ENCODE results near the gene CDCP2.

The CDCP2 gene

DNA sequence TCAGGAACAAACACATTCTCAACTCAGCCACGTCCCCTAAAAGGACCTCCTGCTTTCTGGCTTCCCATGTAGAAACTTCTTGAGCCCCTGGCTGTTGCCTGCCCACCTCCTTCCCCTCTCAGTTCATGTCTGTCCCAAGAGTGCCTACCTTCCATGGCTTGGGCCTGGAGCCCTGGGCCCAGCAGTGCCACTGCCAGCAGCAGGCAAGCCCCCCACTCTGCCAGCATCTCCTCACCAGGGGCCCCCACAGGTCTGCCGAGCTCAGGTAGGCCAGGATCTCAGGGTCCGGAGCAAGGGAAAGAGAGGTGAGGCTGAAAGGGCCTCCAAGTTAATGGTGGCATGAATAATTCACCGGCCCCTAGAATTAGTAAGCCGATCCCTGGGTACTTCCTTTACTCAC lies at the start of gene CDCP2:
CDCP2 (minus strand) TSS at position 305 of the 400 bp plus-strand sequence; CDS start at position 227, 78 bp downstream.
- DNase-seq (ENCODE audit: extremely low read depth in 1 of 2, low read depth in 1 of 2), result no peak

DNA sequence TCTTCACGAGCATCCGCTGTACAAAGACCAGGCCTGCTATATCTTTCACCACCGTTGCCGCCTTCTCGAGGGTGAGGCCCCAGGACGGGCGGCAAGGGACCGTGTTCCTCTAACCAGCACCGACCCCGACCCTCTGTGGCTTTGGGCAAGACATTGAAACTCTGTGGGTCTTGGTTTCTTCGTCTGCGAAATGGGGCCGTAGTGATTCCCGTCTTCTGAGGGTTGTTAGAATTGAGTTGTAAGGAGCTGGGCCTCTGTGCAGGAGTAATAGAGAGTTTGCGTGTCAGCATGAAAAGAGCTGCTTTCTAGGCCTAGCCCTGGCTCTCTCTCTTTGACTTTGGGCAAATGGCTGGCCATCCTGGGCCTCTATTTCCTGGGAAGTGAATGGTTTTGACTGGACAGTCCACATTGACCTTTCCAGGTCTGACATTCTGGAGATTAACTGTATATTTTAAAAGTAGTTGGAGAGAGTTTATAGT lies 47.8 kb upstream of the CDCP2 start:
- no peak for DNase-seq (ENCODE audit: extremely low read depth in 1 of 2, low read depth in 1 of 2)

DNA sequence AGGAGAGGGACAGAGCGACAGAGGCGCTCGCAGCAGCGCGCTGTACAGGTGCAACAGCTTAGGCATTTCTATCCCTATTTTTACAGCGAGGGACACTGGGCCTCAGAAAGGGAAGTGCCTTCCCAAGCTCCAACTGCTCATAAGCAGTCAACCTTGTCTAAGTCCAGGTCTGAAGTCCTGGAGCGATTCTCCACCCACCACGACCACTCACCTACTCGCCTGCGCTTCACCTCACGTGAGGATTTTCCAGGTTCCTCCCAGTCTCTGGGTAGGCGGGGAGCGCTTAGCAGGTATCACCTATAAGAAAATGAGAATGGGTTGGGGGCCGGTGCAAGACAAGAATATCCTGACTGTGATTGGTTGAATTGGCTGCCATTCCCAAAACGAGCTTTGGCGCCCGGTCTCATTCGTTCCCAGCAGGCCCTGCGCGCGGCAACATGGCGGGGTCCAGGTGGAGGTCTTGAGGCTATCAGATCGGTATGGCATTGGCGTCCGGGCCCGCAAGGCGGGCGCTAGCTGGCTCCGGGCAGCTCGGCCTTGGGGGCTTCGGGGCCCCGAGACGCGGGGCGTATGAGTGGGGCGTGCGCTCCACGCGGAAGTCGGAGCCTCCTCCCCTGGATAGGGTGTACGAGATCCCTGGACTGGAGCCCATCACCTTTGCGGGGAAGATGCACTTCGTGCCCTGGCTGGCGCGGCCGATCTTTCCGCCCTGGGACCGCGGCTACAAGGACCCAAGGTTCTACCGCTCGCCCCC lies 47.1 kb upstream of the CDCP2 start, which contains the start of the genes CYB5RL and MRPL37:
CYB5RL (minus strand) TSS at position 266 of the 754 bp plus-strand sequence. CDS start 4,414 bp downstream, outside the sequence.
MRPL37 (plus strand) TSS at position 403 of the 754 bp plus-strand sequence; CDS start at position 480, 77 bp downstream.
- DNase-seq (ENCODE audit: extremely low read depth in 1 of 2, low read depth in 1 of 2), result peak; percentile 71 to 90

DNA sequence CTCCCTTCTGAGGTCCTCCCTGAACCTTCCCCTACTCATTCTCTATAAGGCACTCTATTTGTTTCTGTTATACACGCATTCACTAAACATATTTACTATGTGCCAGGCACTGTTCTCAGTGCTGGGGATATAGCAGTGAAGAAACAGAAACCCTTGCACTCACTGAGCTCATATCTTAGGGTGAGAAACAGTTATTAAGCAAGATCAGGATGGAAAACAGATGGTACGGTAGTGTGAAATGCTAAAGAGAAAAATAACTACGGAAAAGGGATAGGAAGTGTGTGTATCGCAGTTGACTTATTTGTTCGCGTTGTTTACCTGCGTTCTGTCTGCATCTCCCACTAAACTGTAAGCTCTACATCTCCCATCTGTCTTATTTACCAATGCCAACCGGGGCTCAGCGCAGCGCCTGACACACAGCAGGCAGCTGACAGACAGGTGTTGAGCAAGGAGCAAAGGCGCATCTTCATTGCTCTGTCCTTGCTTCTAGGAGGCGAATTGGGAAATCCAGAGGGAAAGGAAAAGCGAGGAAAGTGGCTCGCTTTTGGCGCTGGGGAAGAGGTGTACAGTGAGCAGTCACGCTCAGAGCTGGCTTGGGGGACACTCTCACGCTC lies 46.5 kb upstream of the CDCP2 start:
- DNase-seq (ENCODE audit: extremely low read depth in 1 of 2, low read depth in 1 of 2), result no peak

DNA sequence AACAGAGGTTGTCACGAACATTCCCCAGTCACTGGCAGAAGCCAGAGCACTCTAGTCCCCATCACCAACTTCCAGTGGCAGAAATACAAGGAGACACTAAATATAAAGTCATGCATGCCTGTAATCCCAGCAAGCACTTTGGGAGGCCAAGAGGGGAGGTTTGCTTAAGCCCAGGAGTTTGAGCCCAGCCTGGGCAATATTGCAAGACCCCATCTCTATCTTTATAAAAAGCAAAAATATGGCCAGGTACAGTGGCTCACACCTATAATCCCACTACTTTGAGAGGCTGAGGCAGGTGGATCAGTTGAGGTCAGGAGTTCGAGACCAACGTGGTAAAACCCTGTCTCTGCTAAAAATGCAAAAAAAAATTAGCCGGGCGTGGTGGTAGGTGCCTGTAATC lies 40.7 kb upstream of the CDCP2 start:
- no peak for DNase-seq (ENCODE audit: extremely low read depth in 1 of 2, low read depth in 1 of 2)

DNA sequence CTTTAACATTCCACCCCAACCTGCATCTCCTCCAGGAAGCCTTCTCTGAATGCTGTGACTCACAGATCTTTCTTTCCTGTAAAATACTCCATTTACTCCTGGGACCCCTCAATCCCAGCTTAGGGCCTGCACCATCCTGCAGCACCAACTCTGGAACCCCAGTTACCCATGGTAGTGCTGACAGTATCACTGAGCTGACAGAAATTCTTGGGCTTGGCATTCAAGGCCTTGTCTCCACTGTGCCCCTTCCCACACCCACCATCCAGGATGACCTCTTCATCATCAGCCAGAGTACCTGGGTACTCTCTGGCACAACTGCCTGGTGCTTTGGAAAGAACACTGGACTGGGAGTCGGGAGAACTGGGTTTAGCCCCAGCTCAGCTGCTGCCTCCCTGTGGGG lies 38.7 kb upstream of the CDCP2 start:
- no peak for DNase-seq (ENCODE audit: extremely low read depth in 1 of 2, low read depth in 1 of 2)

DNA sequence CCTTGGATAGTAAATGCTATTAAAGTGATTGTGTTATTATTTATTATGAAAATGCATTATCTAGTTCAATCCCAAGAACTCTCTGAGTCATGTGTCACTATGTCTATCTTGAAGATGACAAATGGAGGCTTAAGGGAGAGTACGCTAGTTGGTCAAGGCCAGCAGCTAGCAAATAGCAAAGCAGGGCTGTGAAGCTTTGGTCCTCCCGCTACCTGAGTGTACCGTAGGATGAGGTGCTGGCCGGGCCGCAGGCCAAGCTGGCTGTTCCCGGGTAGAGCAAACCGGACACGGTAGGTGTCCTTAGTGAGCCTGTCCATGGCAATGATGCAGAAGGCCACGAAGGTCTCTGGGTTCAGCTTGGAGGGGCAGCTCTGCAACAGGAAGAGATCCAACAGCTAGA lies 37.7 kb upstream of the CDCP2 start:
- DNase-seq (ENCODE audit: extremely low read depth in 1 of 2, low read depth in 1 of 2), result no peak

DNA sequence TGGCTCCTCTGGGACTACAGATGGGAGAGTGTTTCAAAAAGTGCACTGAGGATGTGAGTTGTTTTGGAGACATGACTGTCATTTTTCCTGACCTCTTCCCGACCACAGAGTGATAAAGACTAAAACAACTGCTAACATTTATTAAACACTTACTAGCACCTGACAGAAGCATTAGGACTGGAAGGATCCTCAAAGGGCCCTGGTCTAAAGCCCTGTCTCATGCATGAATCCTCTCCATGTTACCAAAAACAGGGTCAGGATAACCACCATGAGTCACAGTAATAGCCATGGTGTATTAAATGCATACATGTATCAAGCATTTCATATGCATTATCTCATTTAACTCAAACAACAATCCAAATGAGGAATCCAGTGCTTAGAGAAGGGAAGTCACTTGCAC lies 35.5 kb upstream of the CDCP2 start:
- no peak for DNase-seq (ENCODE audit: extremely low read depth in 1 of 2, low read depth in 1 of 2)

DNA sequence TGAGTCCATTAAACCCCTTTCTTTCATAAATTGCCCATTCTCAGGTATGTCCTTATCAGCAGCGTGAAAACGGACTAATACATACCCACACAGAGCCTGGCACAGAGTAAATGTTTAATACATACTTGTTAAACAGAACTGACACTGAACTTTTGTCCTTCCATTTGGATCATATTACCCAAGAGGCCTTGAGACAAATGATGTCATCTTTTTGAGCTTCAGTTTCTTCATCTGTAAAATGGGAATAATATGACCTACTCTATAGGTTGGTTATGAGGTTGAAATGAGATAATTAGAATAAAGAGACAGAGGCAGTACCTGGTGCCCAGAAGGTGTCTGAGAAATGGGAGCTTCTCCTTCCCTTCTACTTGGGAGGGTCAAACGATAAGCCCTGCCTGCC lies 33.3 kb upstream of the CDCP2 start:
- no peak for DNase-seq (ENCODE audit: extremely low read depth in 1 of 2, low read depth in 1 of 2)

DNA sequence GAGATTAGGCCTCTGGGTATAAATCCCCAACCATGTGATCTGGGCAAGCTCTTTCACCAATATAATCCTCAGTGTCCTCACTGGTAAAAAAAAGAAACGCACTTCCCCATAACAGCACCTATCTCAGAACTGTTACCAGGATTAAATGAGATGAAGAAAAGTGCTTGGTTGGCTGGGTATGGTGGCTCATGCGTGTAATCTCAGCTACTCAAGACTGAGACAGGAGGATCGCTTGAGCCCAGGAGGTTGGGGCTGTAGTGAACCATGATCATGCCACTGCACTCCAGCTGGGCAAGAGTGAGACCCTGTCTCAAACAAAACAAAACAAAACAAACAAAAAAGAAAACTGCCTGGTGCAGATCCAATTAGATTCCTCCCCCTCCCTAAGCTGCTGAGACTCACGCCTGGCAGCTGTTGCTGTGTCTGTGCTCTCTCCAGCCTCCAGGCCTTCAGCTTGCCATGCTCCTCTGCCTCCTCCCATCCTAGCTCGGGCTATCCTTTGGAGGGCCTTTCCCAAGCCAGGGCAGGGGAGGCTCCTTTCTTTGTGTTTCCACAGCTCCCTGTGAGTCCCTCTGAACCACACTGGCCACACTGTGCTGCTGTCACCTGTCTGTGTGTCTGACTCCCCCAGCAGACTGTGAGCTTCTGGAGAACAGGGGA lies 28.0 kb upstream of the CDCP2 start:
- DNase-seq (ENCODE audit: extremely low read depth in 1 of 2, low read depth in 1 of 2), result no peak

DNA sequence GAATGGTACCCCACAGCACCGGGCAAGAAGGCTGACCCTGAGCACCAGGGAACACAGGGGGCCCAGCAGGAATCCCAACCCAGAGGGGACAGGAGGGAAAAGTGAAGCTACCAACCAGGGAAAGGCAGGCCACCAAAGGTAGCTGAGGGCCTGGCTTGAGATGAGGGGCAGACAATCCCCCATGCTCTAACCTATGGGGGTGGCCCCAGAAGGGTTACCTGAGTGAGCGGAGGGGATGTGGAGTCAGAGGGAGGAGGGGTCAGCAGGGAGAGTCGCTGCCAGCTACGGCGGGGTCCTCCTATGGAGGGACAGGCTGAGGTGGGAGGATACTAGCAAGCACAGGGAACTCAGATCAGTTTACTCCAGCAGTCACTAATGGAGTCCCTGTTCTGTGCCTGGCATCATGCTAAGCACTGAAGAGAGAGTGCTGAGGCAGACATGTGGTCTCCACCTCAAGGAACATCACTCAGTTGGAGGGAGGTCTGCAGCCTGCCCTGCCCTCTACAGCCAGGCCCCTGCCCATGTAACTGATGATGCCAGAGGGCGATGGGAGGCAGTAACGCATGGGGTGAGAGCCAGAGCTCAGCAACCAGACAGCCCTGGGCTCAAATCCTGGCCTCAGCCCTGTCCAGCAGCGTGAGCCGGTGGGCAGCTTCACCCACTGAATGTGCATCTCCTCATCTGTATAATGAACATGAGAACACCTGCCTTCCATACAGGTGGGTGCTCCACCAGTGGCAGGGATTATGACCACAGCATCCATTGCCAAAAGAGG lies 25.7 kb upstream of the CDCP2 start:
- no peak for DNase-seq (ENCODE audit: extremely low read depth in 1 of 2, low read depth in 1 of 2)

DNA sequence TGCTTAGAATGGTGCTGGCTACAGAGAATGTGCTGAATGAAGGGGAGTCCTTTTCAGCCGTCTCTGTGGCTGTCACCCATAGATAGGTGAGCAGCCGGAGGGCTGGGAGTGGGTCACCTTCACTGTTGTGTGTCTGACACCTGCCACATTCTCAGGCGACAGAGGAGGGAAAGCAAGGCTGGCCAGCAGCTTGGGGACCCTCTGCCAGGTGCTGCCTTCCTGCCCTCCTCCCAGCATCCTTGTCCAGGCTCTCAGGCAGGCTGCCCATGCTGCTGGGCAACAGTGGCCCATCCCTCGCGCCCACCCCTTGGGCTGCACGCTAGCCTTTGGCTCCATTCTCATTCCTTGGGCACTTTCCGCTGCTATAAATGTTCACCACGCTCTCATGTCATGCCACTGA lies 24.9 kb upstream of the CDCP2 start:
- no peak for DNase-seq (ENCODE audit: extremely low read depth in 1 of 2, low read depth in 1 of 2)

DNA sequence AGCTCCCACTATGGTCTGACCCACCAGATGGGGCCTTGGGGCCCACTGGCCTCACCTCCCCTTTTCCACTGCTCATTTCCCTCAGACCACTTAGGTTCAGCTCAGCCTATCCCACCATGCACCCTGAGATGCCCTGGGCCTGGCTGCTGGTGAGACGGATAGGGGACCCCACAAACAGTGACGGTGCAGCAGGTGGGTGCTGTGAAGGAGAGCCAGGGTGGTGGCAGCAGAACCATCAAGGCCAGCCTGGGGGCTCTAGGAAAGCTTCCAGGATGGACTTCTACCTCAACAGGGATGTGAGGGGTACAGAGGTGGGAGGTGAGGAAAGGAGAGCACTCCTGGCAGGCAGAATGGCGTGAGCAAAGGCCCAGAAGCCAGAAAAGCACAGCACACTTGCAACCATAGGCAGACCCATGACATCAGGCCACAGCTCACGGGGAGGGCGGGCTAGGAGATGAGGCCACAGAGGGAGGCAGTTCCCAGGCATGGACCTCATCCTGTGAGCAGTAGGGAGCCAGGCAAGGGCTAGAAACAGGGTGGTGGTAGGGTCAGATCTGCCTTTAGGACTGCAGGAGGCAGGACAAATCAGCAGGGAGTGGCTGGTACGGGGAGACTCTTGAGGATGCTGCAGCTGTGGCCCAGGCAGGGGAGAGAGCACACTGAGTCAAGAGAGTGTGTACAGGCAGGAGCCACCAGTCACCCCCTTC lies 24.0 kb upstream of the CDCP2 start:
- DNase-seq (ENCODE audit: extremely low read depth in 1 of 2, low read depth in 1 of 2), result no peak

DNA sequence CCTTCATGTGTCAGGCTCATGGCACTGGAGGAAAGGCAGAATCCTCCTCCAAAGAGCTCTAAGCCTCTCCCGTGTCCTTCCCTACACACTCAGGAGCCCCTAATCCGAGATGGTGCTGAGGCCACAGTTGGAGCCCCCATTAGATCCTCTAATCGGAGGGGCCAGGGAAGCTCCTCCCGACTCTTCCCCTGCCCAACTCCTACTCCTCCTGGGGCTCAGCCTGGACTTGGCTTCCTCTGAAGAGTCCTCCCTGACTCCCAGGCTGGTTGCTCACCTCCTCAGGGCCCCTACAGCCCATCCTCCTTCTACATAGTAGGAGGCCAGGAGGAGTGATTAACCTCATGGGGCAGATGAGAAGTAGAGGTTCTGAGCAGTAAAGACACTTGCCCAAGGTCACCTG lies 21.3 kb upstream of the CDCP2 start:
- no peak for DNase-seq (ENCODE audit: extremely low read depth in 1 of 2, low read depth in 1 of 2)

DNA sequence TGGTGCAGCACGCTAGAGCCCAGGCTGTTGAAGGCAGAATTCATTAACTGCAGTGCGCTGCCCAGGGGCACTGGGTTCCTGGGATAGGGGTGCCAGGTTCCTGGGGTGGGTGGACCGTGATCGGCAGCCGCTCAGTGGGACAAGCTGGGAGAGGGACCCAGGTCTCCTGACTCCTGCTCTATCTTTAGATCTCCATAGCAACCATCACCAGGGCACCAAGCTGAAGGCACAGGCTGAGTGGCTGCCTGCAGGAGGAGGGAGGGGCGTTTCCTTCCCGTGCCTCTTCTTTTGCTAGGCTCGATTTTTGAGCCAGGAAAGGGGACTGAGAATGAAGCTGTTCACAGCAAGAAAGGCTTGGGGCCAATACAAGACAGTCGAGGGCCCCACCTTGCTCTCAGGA lies 20.9 kb upstream of the CDCP2 start:
- no peak for DNase-seq (ENCODE audit: extremely low read depth in 1 of 2, low read depth in 1 of 2)

DNA sequence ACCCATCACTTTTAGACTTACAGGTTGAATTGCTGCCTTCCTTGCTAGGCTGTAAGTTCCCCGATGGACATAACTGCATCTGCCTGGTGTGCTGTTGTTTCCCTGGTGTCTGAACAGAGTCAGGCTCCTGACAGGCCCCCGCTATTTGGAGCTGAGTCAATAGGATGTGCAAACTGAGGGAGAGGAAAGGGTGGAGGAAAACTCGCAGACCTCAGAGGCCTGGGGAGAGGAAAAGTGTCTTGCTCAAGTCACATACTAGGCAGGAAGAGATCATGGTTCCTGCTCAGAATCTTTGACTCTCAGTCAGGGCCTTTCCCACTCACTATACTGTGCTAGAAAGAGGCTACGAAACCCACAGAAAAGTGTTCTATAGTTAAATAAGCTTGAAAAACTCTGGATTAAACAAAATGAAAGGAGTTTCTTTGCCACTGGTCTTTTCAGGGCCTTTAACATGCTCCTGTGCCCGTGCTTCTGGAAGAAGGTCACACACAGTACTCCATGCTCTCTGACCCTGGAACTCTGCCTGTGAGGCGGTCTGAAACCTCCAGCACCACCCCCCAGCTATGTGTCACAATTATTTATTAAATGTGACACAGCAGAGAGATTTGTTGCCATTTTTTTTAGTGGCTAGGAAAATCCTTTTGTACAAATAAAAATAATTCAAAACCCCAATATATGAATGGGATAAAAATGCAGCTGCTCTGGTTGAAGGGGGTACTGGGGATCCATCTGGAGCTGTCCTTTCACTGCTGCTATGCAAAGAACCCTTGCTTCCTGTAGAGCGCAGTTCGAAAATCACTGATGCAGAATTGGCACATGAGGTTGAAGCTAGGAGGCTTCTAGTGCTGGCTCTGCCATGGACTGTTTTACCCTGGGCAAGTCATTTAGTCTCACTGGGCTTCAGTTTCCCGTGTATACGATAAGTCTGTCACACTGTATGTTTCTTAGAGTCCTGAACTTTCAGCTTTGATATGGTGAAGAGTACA lies 20.1 kb upstream of the CDCP2 start:
- DNase-seq (ENCODE audit: extremely low read depth in 1 of 2, low read depth in 1 of 2), result no peak

DNA sequence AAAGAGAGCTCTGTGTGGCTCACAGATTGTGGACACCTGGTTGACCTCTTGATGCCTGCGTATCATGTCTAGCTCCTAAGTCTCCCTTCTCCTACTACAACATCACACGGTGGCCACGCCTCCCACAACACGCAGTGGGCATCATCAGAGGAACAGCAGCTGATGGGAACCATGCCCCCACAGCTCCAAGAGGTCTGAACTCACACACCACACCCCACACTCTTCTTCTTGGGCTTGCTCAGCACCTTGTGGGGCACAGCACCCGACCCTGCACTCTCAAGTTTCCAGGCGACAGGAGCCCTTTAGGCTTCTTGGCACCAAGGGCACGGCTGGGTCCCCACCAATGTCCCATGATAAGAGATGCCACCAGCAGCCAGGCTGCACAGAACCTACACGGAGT lies 18.8 kb upstream of the CDCP2 start:
- DNase-seq (ENCODE audit: extremely low read depth in 1 of 2, low read depth in 1 of 2), result no peak

DNA sequence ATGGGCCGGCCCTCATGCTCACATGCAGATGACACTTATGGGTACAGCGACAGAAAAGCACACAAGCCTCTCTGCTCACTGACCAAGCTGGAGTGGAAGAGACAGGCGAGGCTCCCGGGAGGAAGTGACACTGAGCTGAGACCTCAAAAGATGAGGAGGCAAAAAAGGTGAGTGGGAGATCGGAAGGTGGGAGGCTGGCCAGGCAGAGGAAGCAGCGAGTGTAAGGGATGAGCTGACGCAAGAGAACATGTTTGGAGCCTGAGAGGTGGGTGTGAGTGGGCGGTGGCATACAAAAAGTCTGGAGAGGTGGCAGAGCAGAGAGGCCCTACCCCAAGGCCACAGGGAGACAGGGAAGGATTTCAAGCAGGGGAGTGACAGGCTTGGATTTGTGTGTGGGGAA lies 18.2 kb upstream of the CDCP2 start:
- DNase-seq (ENCODE audit: extremely low read depth in 1 of 2, low read depth in 1 of 2), result no peak

DNA sequence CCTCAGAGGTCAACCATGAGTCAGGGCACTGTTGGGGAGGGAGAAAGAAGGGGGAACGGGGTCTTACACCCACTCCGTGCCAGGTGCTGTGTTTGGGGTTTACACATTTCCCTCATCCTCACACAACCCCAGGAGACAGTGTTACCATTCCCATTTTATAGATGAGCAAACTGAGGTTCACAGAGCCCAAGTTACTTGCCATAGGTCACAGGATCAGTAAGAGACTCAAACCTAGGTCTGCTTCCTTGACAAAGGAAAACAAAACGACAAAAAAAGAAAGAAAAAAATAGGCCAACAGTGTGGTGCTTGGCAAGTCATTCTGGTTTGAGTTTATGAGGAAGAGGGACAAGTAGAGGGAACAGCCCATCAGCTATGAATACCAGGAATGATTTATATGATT lies 16.3 kb upstream of the CDCP2 start:
- DNase-seq (ENCODE audit: extremely low read depth in 1 of 2, low read depth in 1 of 2), result no peak

Measured in stimulated activated CD8-positive, alpha-beta memory T cell treated with anti-CD3 and anti-CD28 coated beads, Interleukin-7, amount 100 ng/mL, for 48 hours (primary cell).